ENCODE measurements around the gene ABHD3.
A peak's percentile ranks its signal among the peaks of the same experiment; 100 is the strongest.
"Not testable (repeated sequence)": the region's sequence is repeated elsewhere in the genome, so short reads cannot be mapped to it uniquely, and the experiment has no call there.

The ABHD3 gene

DNA sequence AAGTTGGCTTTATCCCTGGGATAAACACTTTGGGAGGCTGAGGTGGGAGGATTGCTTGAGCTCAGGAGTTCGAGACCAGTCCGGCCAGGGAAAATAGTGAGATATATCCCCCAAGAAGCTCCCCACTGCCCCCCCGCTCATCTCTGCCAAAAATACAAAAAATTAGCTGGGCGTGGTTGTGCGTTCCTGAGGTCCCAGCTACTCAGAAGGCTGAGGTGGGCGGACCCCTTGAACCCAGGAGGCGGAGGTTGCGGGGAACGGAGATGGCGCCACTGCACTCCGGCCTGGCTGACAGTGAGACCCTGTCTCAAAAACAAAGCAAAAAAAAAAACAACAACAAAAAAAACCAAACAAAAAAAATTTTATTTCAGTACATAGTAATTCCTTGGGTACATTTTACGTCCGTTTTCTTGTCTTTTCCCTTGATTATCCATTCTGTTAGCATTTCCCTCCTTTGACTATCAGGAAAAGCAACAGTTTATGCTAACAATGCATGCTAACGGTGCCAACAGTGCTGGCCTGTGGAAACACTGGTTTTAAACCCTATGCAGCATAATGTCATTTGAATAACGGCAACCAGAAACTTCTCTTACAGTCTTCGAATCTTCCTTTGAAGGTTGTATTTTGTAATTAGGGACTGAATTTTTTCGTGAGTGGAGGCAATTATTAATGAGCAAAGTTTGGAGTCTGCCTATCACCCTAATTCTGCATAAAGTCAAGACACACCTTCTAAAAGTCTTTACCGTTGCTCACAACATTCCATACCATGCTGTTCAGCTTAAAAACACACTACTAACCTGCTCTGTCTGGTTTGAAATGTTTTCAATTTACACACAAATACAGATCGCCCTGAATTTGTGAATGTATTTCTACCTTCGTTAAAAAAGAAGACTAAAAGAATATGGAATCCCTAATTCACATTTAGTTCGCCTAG, 35.3 kb upstream of the ABHD3 start:
- peak overlapping the region; percentile 46 to 85 for H3K4me3 ChIP-seq (ENCODE audit: low read depth in 1 of 2, low read length in 2 of 2)
- no peak overlapping the region for H3K27ac ChIP-seq (ENCODE audit: low read depth, low read length)
- H3K4me1 ChIP-seq (ENCODE audit: control insufficient read depth in 1 of 2, insufficient read depth in 2 of 2, low read length in 2 of 2) = peaks cover 0 to 15% of the 10 kb centered on the region in 2 donors
- H3K9ac ChIP-seq (ENCODE audit: low read depth in 1 of 2, low read length in 2 of 2) = peak overlapping the region; percentile 0 to 27
- no peaks in the 10 kb centered on the region for H3K36me3 ChIP-seq (ENCODE audit: control insufficient read depth in 1 of 2, insufficient read depth in 2 of 2, low read length in 2 of 2)
- no peaks in the 10 kb centered on the region for H3K27me3 ChIP-seq (ENCODE audit: control insufficient read depth in 1 of 2, insufficient read depth in 2 of 2, low read length in 2 of 2)
- no peaks in the 10 kb centered on the region for H3K9me3 ChIP-seq (ENCODE audit: control insufficient read depth in 1 of 2, low read length in 2 of 2)

DNA sequence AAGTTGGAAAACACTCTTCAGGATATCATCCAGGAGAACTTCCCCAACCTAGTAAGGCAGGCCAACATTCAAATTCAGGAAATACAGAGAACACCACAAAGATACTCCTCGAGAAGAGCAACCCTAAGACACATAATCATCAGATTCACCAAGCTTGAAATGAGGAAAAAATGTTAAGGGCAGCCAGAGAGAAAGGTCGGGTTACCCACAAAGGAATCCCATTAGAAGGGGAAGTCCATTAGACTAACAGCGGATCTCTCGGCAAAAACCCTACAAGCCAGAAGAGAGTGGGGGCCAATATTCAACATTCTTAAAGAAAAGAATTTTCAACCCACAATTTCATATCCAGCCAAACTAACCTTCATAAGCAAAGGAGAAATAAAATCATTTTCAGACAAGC, 32.4 kb upstream of the ABHD3 start:
- H3K27ac ChIP-seq (ENCODE audit: low read depth, low read length); H3K4me3 ChIP-seq (ENCODE audit: low read depth in 1 of 2, low read length in 2 of 2); H3K9ac ChIP-seq (ENCODE audit: low read depth in 1 of 2, low read length in 2 of 2); H3K9me3 ChIP-seq (ENCODE audit: control insufficient read depth in 1 of 2, low read length in 2 of 2); H3K27me3 ChIP-seq (ENCODE audit: control insufficient read depth in 1 of 2, insufficient read depth in 2 of 2, low read length in 2 of 2); H3K36me3 ChIP-seq (ENCODE audit: control insufficient read depth in 1 of 2, insufficient read depth in 2 of 2, low read length in 2 of 2); H3K4me1 ChIP-seq (ENCODE audit: control insufficient read depth in 1 of 2, insufficient read depth in 2 of 2, low read length in 2 of 2): not testable (repeated sequence)

DNA sequence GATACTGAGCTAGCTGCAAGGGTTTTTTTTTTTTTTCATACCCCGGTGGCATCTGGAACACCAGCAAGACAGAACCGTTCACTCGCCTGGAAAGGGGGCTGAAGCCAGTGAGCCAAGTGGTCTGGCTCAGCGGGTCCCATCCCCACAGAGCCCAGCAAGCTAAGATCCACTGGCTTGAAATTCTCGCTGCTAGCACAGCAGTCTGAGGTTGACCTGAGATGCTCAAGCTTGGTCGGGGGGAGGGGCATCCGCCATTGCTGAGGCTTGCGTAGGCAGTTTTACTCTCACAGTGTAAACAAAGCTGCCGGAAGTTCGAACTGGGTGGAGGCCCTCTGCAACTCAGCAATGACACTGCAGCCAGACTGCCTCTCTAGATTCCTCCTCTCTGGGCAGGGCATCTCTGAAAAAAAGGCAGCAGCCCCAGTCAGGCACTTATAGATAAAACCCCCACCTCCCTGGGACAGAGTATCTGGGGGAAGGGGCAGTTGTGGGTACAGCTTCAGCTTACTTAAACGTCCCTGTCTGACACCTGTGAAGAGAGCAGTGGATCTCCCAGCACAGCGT, 31.0 kb upstream of the ABHD3 start:
- Histone ChIP-seq H3K9me3 (ENCODE audit: control insufficient read depth in 1 of 2, low read length in 2 of 2) (no peaks in the 10 kb centered on the region), H3K4me1 (ENCODE audit: control insufficient read depth in 1 of 2, insufficient read depth in 2 of 2, low read length in 2 of 2) (peaks cover 0 to 10% of the 10 kb centered on the region in 2 donors), H3K27ac (ENCODE audit: low read depth, low read length) (no peak overlapping the region), H3K27me3 (ENCODE audit: control insufficient read depth in 1 of 2, insufficient read depth in 2 of 2, low read length in 2 of 2) (no peaks in the 10 kb centered on the region), H3K4me3 (ENCODE audit: low read depth in 1 of 2, low read length in 2 of 2) (no peak overlapping the region), H3K9ac (ENCODE audit: low read depth in 1 of 2, low read length in 2 of 2) (no peak overlapping the region), H3K36me3 (ENCODE audit: control insufficient read depth in 1 of 2, insufficient read depth in 2 of 2, low read length in 2 of 2) (no peaks in the 10 kb centered on the region)

DNA sequence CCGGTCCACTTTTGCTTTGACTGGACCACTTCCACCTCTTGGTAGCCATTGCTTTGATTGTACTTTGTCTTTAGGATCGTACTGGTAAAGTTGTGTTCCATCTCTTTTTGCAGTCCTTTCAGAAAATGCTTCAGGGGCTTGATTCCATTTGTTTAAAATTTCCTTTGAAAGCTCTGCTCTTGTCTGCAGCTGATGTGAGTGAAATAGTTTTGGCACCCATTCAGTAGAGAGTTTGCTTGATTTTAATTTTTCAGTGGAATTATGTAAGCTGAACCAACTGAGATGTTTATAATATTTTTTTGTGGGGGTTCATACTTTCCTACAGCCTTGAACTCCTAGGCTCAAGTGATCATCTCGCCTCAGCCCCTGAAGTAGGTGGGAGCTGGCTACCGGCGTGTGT, 28.4 kb upstream of the ABHD3 start:
- Histone ChIP-seq H3K4me3 (ENCODE audit: low read depth in 1 of 2, low read length in 2 of 2) (no peak overlapping the region), H3K27ac (ENCODE audit: low read depth, low read length) (no peak overlapping the region), H3K27me3 (ENCODE audit: control insufficient read depth in 1 of 2, insufficient read depth in 2 of 2, low read length in 2 of 2) (no peaks in the 10 kb centered on the region), H3K36me3 (ENCODE audit: control insufficient read depth in 1 of 2, insufficient read depth in 2 of 2, low read length in 2 of 2) (no peaks in the 10 kb centered on the region), H3K4me1 (ENCODE audit: control insufficient read depth in 1 of 2, insufficient read depth in 2 of 2, low read length in 2 of 2) (peaks cover 0 to 4% of the 10 kb centered on the region in 2 donors), H3K9me3 (ENCODE audit: control insufficient read depth in 1 of 2, low read length in 2 of 2) (peaks cover 0 to 3% of the 10 kb centered on the region in 2 donors), H3K9ac (ENCODE audit: low read depth in 1 of 2, low read length in 2 of 2) (no peak overlapping the region)

DNA sequence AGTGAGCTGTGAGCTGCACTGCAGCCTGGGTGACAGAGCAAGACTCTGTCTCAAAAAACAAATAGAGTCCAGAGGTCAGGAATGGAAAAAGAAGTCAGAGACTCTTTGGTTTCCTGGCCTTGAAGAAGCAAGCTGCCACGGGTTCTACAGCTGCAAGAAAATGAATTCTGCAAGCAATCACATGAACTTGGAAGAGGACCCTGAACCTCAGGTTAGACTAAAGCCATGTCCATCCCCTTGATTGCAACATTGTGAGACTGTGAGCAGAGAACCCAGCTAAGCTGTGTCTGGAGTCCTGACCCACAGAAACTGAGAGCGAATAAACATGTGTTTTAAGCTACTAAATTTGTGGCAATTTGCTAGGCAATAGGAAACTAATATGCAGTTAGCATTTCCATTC, 23.1 kb upstream of the ABHD3 start:
- H3K4me3 ChIP-seq (ENCODE audit: low read depth in 1 of 2, low read length in 2 of 2) = no peak overlapping the region
- no peaks in the 10 kb centered on the region for H3K27me3 ChIP-seq (ENCODE audit: control insufficient read depth in 1 of 2, insufficient read depth in 2 of 2, low read length in 2 of 2)
- H3K27ac ChIP-seq (ENCODE audit: low read depth, low read length) = no peak overlapping the region
- H3K9me3 ChIP-seq (ENCODE audit: control insufficient read depth in 1 of 2, low read length in 2 of 2) = peaks cover 0 to 3% of the 10 kb centered on the region in 2 donors
- H3K4me1 ChIP-seq (ENCODE audit: control insufficient read depth in 1 of 2, insufficient read depth in 2 of 2, low read length in 2 of 2) = no peaks in the 10 kb centered on the region
- no peak overlapping the region for H3K9ac ChIP-seq (ENCODE audit: low read depth in 1 of 2, low read length in 2 of 2)
- no peaks in the 10 kb centered on the region for H3K36me3 ChIP-seq (ENCODE audit: control insufficient read depth in 1 of 2, insufficient read depth in 2 of 2, low read length in 2 of 2)

DNA sequence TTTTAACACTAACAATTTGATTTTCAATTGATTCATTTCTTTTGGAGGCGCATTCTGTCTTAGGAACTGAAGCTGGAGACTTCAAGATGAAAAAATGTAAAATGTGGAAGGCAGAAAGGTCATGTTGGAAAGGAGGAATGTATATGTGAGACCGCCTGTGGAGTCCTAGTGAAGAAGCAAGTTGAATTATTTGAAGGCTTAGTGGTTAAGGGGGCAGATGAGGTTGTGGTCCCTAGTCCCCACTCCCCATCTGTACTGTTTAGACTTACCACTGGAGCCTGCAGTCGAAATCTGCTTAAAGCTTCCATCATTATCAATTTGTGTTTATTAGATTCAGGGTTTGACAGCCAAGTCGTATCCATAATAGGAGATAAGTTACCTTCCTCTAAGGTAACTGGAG, 20.6 kb upstream of the ABHD3 start:
- H3K9me3 ChIP-seq (ENCODE audit: control insufficient read depth in 1 of 2, low read length in 2 of 2) = peaks cover 0 to 3% of the 10 kb centered on the region in 2 donors
- H3K4me1 ChIP-seq (ENCODE audit: control insufficient read depth in 1 of 2, insufficient read depth in 2 of 2, low read length in 2 of 2) = no peaks in the 10 kb centered on the region
- H3K27ac ChIP-seq (ENCODE audit: low read depth, low read length) = no peak overlapping the region
- no peak overlapping the region for H3K4me3 ChIP-seq (ENCODE audit: low read depth in 1 of 2, low read length in 2 of 2)
- no peaks in the 10 kb centered on the region for H3K27me3 ChIP-seq (ENCODE audit: control insufficient read depth in 1 of 2, insufficient read depth in 2 of 2, low read length in 2 of 2)
- H3K9ac ChIP-seq (ENCODE audit: low read depth in 1 of 2, low read length in 2 of 2) = no peak overlapping the region
- no peaks in the 10 kb centered on the region for H3K36me3 ChIP-seq (ENCODE audit: control insufficient read depth in 1 of 2, insufficient read depth in 2 of 2, low read length in 2 of 2)

DNA sequence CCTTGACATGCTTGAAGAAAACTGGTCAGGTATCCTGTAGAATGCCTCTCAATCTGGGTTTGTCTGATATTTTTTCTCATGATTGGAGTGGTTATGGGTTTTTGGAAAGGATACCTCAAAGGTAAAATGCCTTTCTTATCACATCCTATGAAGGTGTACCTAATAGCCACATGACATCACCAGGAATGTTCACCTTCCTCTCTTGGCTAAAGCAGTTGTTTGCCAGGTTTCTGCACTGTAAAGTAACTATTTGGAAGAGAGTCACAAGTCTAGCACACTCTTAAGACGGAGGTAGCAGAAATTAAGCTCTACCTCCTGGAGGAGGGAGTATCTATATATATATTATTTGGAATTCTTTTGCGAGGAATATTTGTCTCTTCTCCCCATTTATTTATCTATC, 18.1 kb upstream of the ABHD3 start:
- Histone ChIP-seq H3K9me3 (ENCODE audit: control insufficient read depth in 1 of 2, low read length in 2 of 2) (no peaks in the 10 kb centered on the region), H3K27ac (ENCODE audit: low read depth, low read length) (no peak overlapping the region), H3K4me3 (ENCODE audit: low read depth in 1 of 2, low read length in 2 of 2) (no peak overlapping the region), H3K4me1 (ENCODE audit: control insufficient read depth in 1 of 2, insufficient read depth in 2 of 2, low read length in 2 of 2) (no peaks in the 10 kb centered on the region), H3K27me3 (ENCODE audit: control insufficient read depth in 1 of 2, insufficient read depth in 2 of 2, low read length in 2 of 2) (no peaks in the 10 kb centered on the region), H3K9ac (ENCODE audit: low read depth in 1 of 2, low read length in 2 of 2) (no peak overlapping the region), H3K36me3 (ENCODE audit: control insufficient read depth in 1 of 2, insufficient read depth in 2 of 2, low read length in 2 of 2) (no peaks in the 10 kb centered on the region)

DNA sequence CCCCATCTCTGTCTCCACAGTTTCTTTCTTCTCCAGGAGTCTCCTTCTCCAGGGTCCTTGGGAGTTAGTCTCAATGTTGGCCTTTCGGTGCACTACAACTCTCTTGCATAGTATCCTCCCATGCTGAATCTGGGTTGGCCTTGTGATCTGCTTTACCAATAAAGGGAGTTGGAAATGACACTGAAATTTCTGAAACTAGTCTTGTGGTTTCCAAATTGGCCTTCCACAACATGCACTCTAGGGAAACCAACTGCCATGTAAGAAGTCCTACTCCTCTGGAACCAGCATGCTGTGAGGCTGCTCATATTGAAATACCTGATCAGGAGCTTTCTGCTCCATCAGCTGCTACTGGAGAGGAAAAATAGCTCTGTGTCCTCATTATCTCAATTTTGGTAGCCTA, 9.9 kb upstream of the ABHD3 start:
- Histone ChIP-seq H3K36me3 (ENCODE audit: control insufficient read depth in 1 of 2, insufficient read depth in 2 of 2, low read length in 2 of 2) (no peaks in the 10 kb centered on the region), H3K27me3 (ENCODE audit: control insufficient read depth in 1 of 2, insufficient read depth in 2 of 2, low read length in 2 of 2) (no peaks in the 10 kb centered on the region), H3K4me1 (ENCODE audit: control insufficient read depth in 1 of 2, insufficient read depth in 2 of 2, low read length in 2 of 2) (no peaks in the 10 kb centered on the region), H3K9ac (ENCODE audit: low read depth in 1 of 2, low read length in 2 of 2) (no peak overlapping the region), H3K27ac (ENCODE audit: low read depth, low read length) (no peak overlapping the region), H3K4me3 (ENCODE audit: low read depth in 1 of 2, low read length in 2 of 2) (no peak overlapping the region), H3K9me3 (ENCODE audit: control insufficient read depth in 1 of 2, low read length in 2 of 2) (no peaks in the 10 kb centered on the region)

DNA sequence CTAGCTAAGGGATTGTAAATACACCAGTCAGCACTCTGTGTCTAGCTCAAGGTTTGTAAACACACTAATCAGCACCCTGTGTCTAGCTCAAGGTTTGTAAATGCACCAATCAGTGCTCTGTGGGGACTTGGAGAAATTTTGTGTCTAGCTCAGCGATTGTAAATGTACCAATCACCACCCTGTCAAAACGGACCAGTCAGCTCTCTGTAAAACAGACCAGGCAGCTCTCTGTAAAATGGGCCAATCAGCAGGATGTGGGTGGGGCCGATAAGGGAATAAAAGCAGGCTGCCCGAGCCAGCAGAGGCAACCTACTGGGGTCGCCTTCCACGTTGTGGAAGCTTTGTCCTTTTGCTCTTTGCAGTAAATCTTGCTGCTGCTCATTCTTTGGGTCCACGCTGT, 2.6 kb upstream of the ABHD3 start:
- not testable (repeated sequence) for H3K9me3 ChIP-seq (ENCODE audit: control insufficient read depth in 1 of 2, low read length in 2 of 2); H3K27ac ChIP-seq (ENCODE audit: low read depth, low read length); H3K4me3 ChIP-seq (ENCODE audit: low read depth in 1 of 2, low read length in 2 of 2); H3K27me3 ChIP-seq (ENCODE audit: control insufficient read depth in 1 of 2, insufficient read depth in 2 of 2, low read length in 2 of 2); H3K9ac ChIP-seq (ENCODE audit: low read depth in 1 of 2, low read length in 2 of 2); H3K36me3 ChIP-seq (ENCODE audit: control insufficient read depth in 1 of 2, insufficient read depth in 2 of 2, low read length in 2 of 2)
- peaks cover 7 to 15% of the 10 kb centered on the region in 2 donors for H3K4me1 ChIP-seq (ENCODE audit: control insufficient read depth in 1 of 2, insufficient read depth in 2 of 2, low read length in 2 of 2)

DNA sequence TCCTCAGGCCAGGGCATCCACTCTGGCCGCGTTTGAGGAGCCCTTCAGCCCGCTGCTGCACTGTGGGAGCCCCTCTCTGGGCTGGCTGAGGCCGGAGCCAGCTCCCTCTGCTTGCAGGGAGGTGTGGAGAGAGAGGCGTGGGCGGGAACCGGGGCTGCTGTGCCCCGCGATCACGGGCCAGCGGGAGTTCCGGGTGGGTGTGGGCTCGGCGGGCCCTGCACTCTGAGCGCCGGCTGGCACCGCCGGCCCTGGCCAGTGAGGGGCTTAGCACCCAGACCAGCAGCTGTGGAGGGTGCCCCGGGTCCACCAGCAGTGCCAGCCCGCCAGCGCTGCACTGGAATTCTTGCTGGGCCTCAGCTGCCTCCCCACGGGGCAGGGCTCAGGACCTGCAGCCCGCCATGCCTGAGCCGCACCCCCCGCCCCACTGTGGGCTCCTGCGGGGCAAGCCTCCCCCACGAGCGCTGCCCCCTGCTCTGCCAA, 1.9 kb upstream of the ABHD3 start:
- H3K9me3 ChIP-seq (ENCODE audit: control insufficient read depth in 1 of 2, low read length in 2 of 2) = no peaks in the 10 kb centered on the region
- H3K36me3 ChIP-seq (ENCODE audit: control insufficient read depth in 1 of 2, insufficient read depth in 2 of 2, low read length in 2 of 2) = no peaks in the 10 kb centered on the region
- no peak overlapping the region for H3K27ac ChIP-seq (ENCODE audit: low read depth, low read length)
- H3K9ac ChIP-seq (ENCODE audit: low read depth in 1 of 2, low read length in 2 of 2) = no peak overlapping the region
- no peak overlapping the region for H3K4me3 ChIP-seq (ENCODE audit: low read depth in 1 of 2, low read length in 2 of 2)
- H3K4me1 ChIP-seq (ENCODE audit: control insufficient read depth in 1 of 2, insufficient read depth in 2 of 2, low read length in 2 of 2) = peaks cover 7 to 15% of the 10 kb centered on the region in 2 donors
- H3K27me3 ChIP-seq (ENCODE audit: control insufficient read depth in 1 of 2, insufficient read depth in 2 of 2, low read length in 2 of 2) = no peaks in the 10 kb centered on the region
